HEK293 (cell line): ENCODE measurements around the gene MCRIP2.

ENCODE experiments used
- GLIS2 ChIP-seq: fragments of 450-650 bp; formaldehyde crosslinking; IDR thresholded peaks from 2 replicates; pipeline ENCODE4 v1.5.1; 2016; ENCODE audit warnings: missing biosample characterization, missing genetic modification characterization
- KLF10 ChIP-seq: fragments of 450-650 bp; IDR thresholded peaks from 2 replicates; pipeline ENCODE4 v1.5.1; 2018; ENCODE audit warnings: missing biosample characterization, mild to moderate bottlenecking, missing genetic modification characterization
- KLF17 ChIP-seq: fragments of 450-650 bp; formaldehyde crosslinking; IDR thresholded peaks from 2 replicates; pipeline ENCODE4 v1.5.1; 2016; ENCODE audit warnings: missing biosample characterization, missing genetic modification characterization
- OSR2 ChIP-seq: fragments of 450-650 bp; formaldehyde crosslinking; IDR thresholded peaks from 2 replicates; pipeline ENCODE4 v1.5.1; 2016; ENCODE audit warnings: missing biosample characterization, missing genetic modification characterization
- OVOL3 ChIP-seq: fragments of 450-650 bp; formaldehyde crosslinking; IDR thresholded peaks from 2 replicates; pipeline ENCODE4 v1.5.1; 2016; ENCODE audit warnings: missing biosample characterization, missing genetic modification characterization
- REST ChIP-seq: fragments of 450-650 bp; formaldehyde crosslinking; IDR thresholded peaks from 2 replicates; pipeline ENCODE4 v1.5.1; 2016; ENCODE audit warnings: missing biosample characterization, missing genetic modification characterization
- SP2 ChIP-seq: fragments of 450-650 bp; formaldehyde crosslinking; IDR thresholded peaks from 2 replicates; pipeline ENCODE4 v1.5.1; 2016; ENCODE audit warnings: missing biosample characterization, missing genetic modification characterization
- SP7 ChIP-seq: fragments of 450-650 bp; formaldehyde crosslinking; IDR thresholded peaks from 2 replicates; pipeline ENCODE4 v1.5.1; 2016; ENCODE audit warnings: missing biosample characterization, missing genetic modification characterization
- ZBTB26 ChIP-seq: fragments of 450-650 bp; formaldehyde crosslinking; optimal IDR thresholded peaks from 2 replicates; pipeline ENCODE3; 2016; ENCODE audit warnings: missing biosample characterization, mild to moderate bottlenecking, missing genetic modification characterization
- ZBTB7A ChIP-seq: fragments of 450-650 bp; formaldehyde crosslinking; IDR thresholded peaks from 2 replicates; pipeline ENCODE4 v1.5.1; 2016; ENCODE audit warnings: low read depth, missing biosample characterization, missing genetic modification characterization
- ZNF10 ChIP-seq: fragments of 450-650 bp; formaldehyde crosslinking; IDR thresholded peaks from 2 replicates; pipeline ENCODE4 v1.5.1; 2017; ENCODE audit warnings: missing biosample characterization, missing genetic modification characterization
- ZNF121 ChIP-seq: fragments of 450-650 bp; formaldehyde crosslinking; IDR thresholded peaks from 2 replicates; pipeline ENCODE4 v1.5.1; 2016; ENCODE audit warnings: missing biosample characterization, missing genetic modification characterization
- ZNF24 ChIP-seq: fragments of 450-650 bp; formaldehyde crosslinking; IDR thresholded peaks from 2 replicates; pipeline ENCODE4 v1.5.1; 2016; ENCODE audit warnings: missing biosample characterization, missing genetic modification characterization
- ZNF292 ChIP-seq: fragments of 450-650 bp; formaldehyde crosslinking; IDR thresholded peaks from 2 replicates; pipeline ENCODE4 v1.5.1; 2016; ENCODE audit warnings: low read depth, missing biosample characterization, missing genetic modification characterization, borderline replicate concordance
- ZNF335 ChIP-seq: fragments of 450-650 bp; formaldehyde crosslinking; conservative IDR thresholded peaks from 2 replicates; pipeline ENCODE4 v1.5.1; 2016; ENCODE audit warnings: missing biosample characterization, missing genetic modification characterization
- ZNF391 ChIP-seq: fragments of 450-650 bp; formaldehyde crosslinking; IDR thresholded peaks from 2 replicates; pipeline ENCODE4 v1.5.1; 2016; ENCODE audit warnings: low read depth, missing biosample characterization, missing genetic modification characterization, borderline replicate concordance
- ZNF398 ChIP-seq: fragments of 450-650 bp; formaldehyde crosslinking; IDR thresholded peaks from 2 replicates; pipeline ENCODE4 v1.5.1; 2017; ENCODE audit warnings: missing biosample characterization, missing genetic modification characterization
- ZNF416 ChIP-seq: fragments of 450-650 bp; formaldehyde crosslinking; IDR thresholded peaks from 2 replicates; pipeline ENCODE4 v1.5.1; 2016; ENCODE audit warnings: missing biosample characterization, missing genetic modification characterization
- ZNF423 ChIP-seq: fragments of 450-650 bp; formaldehyde crosslinking; IDR thresholded peaks from 2 replicates; pipeline ENCODE4 v1.5.1; 2016; ENCODE audit warnings: missing biosample characterization, missing genetic modification characterization
- ZNF555 ChIP-seq: fragments of 450-650 bp; formaldehyde crosslinking; conservative IDR thresholded peaks from 2 replicates; pipeline ENCODE4 v1.5.1; 2017; ENCODE audit warnings: missing biosample characterization, mild to moderate bottlenecking, missing genetic modification characterization, inconsistent platforms
- ZNF558 ChIP-seq: fragments of 450-650 bp; formaldehyde crosslinking; IDR thresholded peaks from 2 replicates; pipeline ENCODE4 v1.5.1; 2016; ENCODE audit warnings: missing biosample characterization, missing genetic modification characterization
- ZNF600 ChIP-seq: fragments of 450-650 bp; formaldehyde crosslinking; IDR thresholded peaks from 2 replicates; pipeline ENCODE4 v1.5.1; 2016; ENCODE audit warnings: missing biosample characterization, missing genetic modification characterization
- ZNF843 ChIP-seq: fragments of 450-650 bp; formaldehyde crosslinking; IDR thresholded peaks from 2 replicates; pipeline ENCODE4 v1.5.1; 2016; ENCODE audit warnings: missing biosample characterization, missing genetic modification characterization
- ZSCAN30 ChIP-seq: fragments of 450-650 bp; IDR thresholded peaks from 2 replicates; pipeline ENCODE4 v1.5.1; 2018; ENCODE audit warnings: missing biosample characterization, mild to moderate bottlenecking, missing genetic modification characterization, moderate library complexity

The MCRIP2 gene

GRCh38 chr16:678858-679813 is 37.5 kb downstream of the MCRIP2 start (continued):
- TF ChIP-seq GLIS2 (tag by site-specific recombination) (peak; percentile 97), ZNF555 (tag by site-specific recombination) (no peak), ZNF335 (tag by site-specific recombination) (peak; percentile 86), OVOL3 (tag by site-specific recombination) (peak; percentile 53; the same call in 1 of the 2 replicates), ZNF24 (tag by site-specific recombination) (0 out of 2 replicates have a peak, but pooled peaks have one; percentile 57), ZNF121 (no peak), ZNF416 (no peak), ZBTB7A (tag by site-specific recombination) (peak; percentile 43; the same call in 1 of the 2 replicates), SP2 (tag by site-specific recombination) (peak; percentile 81), ZNF423 (tag by site-specific recombination) (peak; percentile 69; the same call in 1 of the 2 replicates), SP7 (tag by site-specific recombination) (peak; percentile 51), ZNF558 (tag by site-specific recombination) (no peak), ZNF292 (no peak), KLF17 (tag by site-specific recombination) (peak; percentile 88), ZNF600 (tag by site-specific recombination) (peak; percentile 90), OSR2 (tag by site-specific recombination) (peak; percentile 60; the same call in 1 of the 2 replicates), ZNF843 (tag by site-specific recombination) (no peak), REST (tag by site-specific recombination) (no peak), ZSCAN30 (tag by site-specific recombination) (peak; percentile 100), KLF10 (tag by site-specific recombination) (peak; percentile 44; the same call in 1 of the 2 replicates), ZNF391 (tag by site-specific recombination) (peak; percentile 69; the same call in 1 of the 2 replicates), ZNF398 (0 out of 2 replicates have a peak, but pooled peaks have one; percentile 5), ZBTB26 (peak; percentile 74), ZNF10 (tag by site-specific recombination) (peak; percentile 74)
